WERI-Rb-1 (cell line): ENCODE measurements around the gene MTCH2.

Source experiments
- DNase-seq: peaks from one replicate; pipeline ENCODE4 v3.0.0-alpha.2; 2020
- H3K27ac ChIP-seq: fragments of 250-450 bp; sonication (Bioruptor Pico); 2 replicates; pipeline ENCODE4 v1.5.1; 2020; ENCODE audit warnings: mild to moderate bottlenecking, moderate library complexity
- H3K27me3 ChIP-seq: fragments of 250-450 bp; sonication (Bioruptor Pico); 2 replicates; pipeline ENCODE4 v1.5.1; 2021; ENCODE audit warnings: mild to moderate bottlenecking, low read depth, moderate library complexity; ENCODE audit not compliant: insufficient read depth, severe bottlenecking
- H3K36me3 ChIP-seq: fragments of 250-450 bp; sonication (Bioruptor Pico); 2 replicates; pipeline ENCODE4 v1.5.1; 2020; ENCODE audit warnings: mild to moderate bottlenecking, moderate library complexity
- H3K4me3 ChIP-seq: 2 replicates; pipeline ENCODE4 v1.5.1; 2011; ENCODE audit warnings: low read depth, mild to moderate bottlenecking, control low read depth, low read length
- H3K9me3 ChIP-seq: fragments of 250-450 bp; sonication (Bioruptor Pico); 2 replicates; pipeline ENCODE4 v1.5.1; 2021; ENCODE audit warnings: mild to moderate bottlenecking, moderate library complexity; ENCODE audit not compliant: severe bottlenecking
- CTCF ChIP-seq: IDR thresholded peaks from 2 replicates; pipeline ENCODE4 v1.5.1; 2011; ENCODE audit warnings: low read depth, mild to moderate bottlenecking, control low read depth, inconsistent platforms, low read length

Gene MTCH2

DNA sequence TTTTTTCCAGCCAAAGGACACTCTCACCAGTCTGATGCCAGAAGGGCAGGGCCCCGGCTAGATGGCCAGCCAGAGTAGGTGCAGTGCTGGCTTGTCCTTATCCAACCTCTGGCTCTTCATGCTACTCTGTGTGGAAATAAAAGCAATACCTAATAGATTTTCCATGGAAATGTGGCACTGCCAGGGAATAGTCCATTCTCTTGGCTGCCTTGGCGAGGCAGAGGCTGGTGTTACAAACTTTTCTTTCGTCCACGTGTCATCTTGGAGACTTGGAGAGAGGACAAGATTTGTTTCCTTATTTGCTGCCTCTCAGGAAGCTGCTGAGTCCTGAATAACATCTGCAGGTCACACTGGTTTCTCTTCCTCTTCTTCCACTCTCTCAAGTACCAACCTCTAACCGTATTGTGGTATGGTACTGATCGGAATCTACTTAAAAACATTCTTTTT lies 31.0 kb downstream of the MTCH2 start:
- Histone ChIP-seq H3K27ac (peak overlapping the region; percentile 3), H3K4me3 (no peak overlapping the region), H3K36me3 (peaks cover 10% of the 10 kb centered on the region)

GRCh38 chr11:47609675-47610074 lies 32.7 kb downstream of the MTCH2 start:
- no peaks in the 10 kb centered on the region for H3K9me3 ChIP-seq
- no peak overlapping the region for H3K27ac ChIP-seq
- peaks cover 9% of the 10 kb centered on the region for H3K36me3 ChIP-seq
- TF ChIP-seq CTCF: no peak
- H3K4me3 ChIP-seq: no peak overlapping the region
- H3K27me3 ChIP-seq: no peaks in the 10 kb centered on the region
- DNase-seq: no peak

More for the DNA sequence above, 31.0 kb downstream of the MTCH2 start:
- TF ChIP-seq CTCF: no peak
- Histone ChIP-seq H3K9me3 (no peaks in the 10 kb centered on the region), H3K27me3 (no peaks in the 10 kb centered on the region)
- no peak for DNase-seq

DNA sequence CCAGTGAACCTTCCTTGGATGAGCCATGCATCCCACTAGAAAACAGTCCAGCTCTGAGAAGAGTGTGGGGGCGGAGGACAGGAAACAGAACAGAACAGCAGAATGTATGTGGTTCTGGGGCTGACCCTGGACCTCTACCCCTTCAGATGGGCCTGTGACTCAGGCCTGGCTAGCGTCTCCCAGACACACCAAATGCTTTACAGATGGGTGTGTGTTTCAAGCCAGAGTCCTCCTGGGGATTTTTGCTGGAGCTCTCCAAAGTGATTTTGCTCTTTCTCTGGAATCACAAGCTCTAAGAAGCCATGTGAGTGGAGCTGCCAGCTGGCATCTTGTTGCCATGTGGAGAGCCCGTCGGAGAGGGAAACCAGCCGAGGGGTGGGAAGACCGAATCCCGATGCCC lies 35.0 kb downstream of the MTCH2 start:
- Histone ChIP-seq H3K27ac (no peak overlapping the region), H3K27me3 (no peaks in the 10 kb centered on the region), H3K9me3 (no peaks in the 10 kb centered on the region), H3K4me3 (no peak overlapping the region), H3K36me3 (peaks cover 9% of the 10 kb centered on the region)
- no peak for DNase-seq
- no peak for TF ChIP-seq CTCF

DNA sequence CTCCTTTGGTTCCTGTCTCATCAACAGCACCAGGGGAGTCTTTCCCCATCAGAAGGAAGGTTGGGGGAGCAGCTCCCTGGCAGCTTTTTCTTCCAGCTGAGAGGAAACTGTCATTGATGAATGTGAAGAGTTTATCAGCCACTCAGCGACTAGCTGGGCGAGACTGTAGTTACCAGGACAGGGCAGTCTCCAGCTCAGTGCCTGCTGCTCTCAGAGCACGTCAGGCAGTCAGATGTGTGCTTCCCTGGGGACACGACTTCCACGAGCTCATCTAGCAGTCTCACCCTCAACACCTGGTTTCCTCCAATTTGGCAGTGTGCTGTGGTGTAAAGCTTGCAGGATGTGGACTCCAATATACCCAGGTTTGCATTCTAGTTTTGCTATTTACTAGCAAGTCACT lies 35.6 kb downstream of the MTCH2 start:
- Histone ChIP-seq H3K27ac (no peak overlapping the region), H3K9me3 (no peaks in the 10 kb centered on the region), H3K27me3 (no peaks in the 10 kb centered on the region), H3K36me3 (peaks cover 9% of the 10 kb centered on the region), H3K4me3 (no peak overlapping the region)
- TF ChIP-seq CTCF: no peak
- no peak for DNase-seq

- TF ChIP-seq CTCF: no peak
- no peak overlapping the region for H3K4me3 ChIP-seq
- H3K27ac ChIP-seq: no peak overlapping the region
- H3K27me3 ChIP-seq: no peaks in the 10 kb centered on the region
- no peaks in the 10 kb centered on the region for H3K9me3 ChIP-seq
- H3K36me3 ChIP-seq: peaks cover 9% of the 10 kb centered on the region
- no peak for DNase-seq
Measured at GRCh38 chr11:47605921-47606320, 36.4 kb downstream of the MTCH2 start.

DNA sequence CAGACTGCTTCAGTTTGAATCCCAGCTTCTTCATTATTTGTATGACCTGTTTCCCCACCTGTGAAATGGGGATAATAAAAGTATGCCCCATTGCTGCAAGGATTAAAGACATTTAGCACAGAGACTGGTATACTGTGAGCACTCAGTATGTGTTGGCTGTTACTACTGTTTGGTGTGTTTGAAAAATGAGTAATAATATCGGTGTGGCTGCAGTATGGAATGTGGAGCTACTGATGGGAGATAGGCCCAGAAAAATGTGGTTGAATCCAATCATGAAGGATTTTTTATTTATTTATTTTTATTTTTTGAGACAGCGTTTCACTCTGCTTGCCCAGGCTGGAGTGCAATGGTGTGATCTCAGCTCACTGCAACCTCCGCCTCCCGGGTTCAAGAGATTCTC lies 39.1 kb downstream of the MTCH2 start:
- H3K9me3 ChIP-seq: no peaks in the 10 kb centered on the region
- DNase-seq: no peak

More for the DNA sequence above, 39.1 kb downstream of the MTCH2 start:
- Histone ChIP-seq H3K36me3 (peaks cover 9% of the 10 kb centered on the region; the same call in 1 of the 2 replicates), H3K27me3 (no peaks in the 10 kb centered on the region), H3K4me3 (no peak overlapping the region), H3K27ac (no peak overlapping the region)
- no peak for TF ChIP-seq CTCF
